Retinal pigment epithelial cell (primary cell): ENCODE results near the gene LARGE1.

Experiments
- DNase-seq: peaks from one replicate; pipeline ENCODE4 v3.0.0-alpha.2; 2010; ENCODE audit warnings: low read depth
- H3K4me3 ChIP-seq: 2 replicates; pipeline ENCODE4 v1.5.1; 2011; ENCODE audit warnings: mild to moderate bottlenecking, low read length, control low read depth, moderate library complexity
- CTCF ChIP-seq: conservative IDR thresholded peaks from 2 replicates; pipeline ENCODE4 v1.5.1; 2011; ENCODE audit warnings: low read depth, low read length, control low read depth, inconsistent platforms

LARGE1 gene

DNA sequence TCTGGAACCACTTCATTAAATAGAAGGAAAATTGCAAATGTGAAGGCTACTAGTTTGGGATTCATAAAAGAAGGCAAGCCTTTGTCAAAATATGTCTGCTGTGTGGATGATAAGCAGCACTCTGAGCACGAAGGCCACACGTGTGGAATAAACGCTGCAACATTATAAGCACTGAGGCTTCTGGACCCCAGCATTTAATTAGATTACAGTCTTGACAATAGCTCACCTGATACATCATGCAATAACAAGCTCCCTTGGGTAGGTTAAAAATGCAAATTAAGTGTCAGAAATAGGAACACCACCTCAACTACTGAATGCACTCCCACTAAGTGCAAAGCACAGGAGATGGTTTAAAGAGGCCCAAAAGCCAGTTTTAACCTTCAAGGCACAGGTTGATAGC, 179.3 kb downstream of the LARGE1 start:
- TF ChIP-seq CTCF: no peak
- no peak for DNase-seq
- no peak overlapping the region for H3K4me3 ChIP-seq

DNA sequence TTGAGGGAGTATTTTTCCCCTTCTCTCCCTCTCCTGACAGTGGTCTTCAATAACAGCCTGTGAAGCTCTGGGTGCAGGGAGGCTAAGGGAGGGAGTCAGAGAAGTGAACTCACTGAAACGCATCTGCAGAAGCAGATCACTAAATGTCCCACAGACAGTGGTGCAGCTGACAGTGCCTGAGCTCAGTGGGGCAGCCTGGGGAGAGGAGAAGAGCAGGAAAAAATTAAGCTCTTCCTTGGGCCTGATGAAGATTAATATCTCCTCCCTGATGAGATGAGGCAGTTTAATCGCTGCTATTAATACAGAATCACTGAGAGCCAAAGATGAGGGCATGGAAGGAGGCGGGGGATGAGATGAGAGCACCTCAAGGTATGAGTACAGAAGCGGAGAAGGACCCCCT, 180.8 kb downstream of the LARGE1 start:
- no peak for DNase-seq
- no peak overlapping the region for H3K4me3 ChIP-seq
- TF ChIP-seq CTCF: no peak

DNA sequence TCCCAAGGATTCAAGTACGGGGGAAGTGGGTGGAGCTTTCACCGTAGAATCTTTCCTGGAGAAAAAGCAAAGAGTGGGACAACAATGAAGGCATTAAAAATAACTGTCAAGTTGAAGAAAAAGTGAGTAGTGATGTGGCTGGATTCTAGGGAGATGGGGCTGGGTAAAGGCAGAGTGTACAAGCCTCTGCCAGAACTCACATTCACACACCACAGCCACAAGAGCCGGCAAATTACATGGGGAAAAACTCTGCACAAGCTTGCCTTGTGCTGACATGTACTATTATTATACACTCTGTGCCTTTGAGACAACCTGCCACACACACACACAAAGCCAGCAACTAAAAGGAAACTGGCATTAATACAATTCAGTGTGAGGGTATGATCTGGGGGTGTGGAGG, 182.6 kb downstream of the LARGE1 start:
- TF ChIP-seq CTCF: no peak
- DNase-seq: no peak
- H3K4me3 ChIP-seq: no peak overlapping the region

- no peak overlapping the region for H3K4me3 ChIP-seq
- no peak for DNase-seq
- TF ChIP-seq CTCF: no peak
Observed at GRCh38 chr22:33735978-33736377, 184.3 kb downstream of the LARGE1 start.

DNA sequence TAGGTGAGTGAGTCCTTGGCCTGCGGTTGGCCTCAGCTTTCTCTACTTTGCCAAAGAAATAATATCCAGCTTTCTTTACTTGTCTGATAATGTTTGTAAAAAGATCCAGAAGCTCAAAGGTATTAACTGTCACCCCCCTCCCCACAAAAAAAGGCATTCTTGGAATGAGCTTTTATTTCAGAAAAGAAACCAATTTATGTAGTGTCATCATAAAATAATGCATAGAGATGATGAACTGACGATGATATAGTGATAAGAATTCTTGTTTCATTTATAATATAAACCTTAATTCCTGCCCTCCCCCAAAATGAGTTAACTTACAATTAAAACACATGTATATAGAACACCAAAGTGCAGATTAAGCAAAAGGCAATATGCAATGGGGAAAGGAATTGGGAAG, 191.4 kb downstream of the LARGE1 start:
- no peak for TF ChIP-seq CTCF
- no peak for DNase-seq
- H3K4me3 ChIP-seq: no peak overlapping the region

DNA sequence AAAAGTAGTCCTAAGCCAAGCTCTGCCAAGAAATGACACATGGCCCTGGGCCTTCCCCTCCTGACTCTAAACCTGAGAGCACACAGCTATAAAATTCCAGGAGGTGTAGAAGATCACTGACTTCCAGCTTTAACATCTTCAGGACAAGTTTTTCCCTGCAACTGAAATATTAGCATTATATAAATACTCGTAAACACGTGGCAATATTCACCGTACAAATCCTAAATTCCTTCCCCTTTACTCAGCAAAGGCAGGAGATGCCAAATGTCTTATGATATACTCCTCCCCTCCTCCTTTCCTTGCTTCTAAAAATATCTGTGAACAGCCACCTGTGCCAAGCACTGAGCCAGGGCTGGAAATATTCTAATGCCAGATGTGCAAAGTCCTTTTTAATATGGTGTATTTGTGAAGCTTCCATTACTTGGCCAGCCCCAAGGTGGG, 194.0 kb downstream of the LARGE1 start:
- TF ChIP-seq CTCF: no peak
- H3K4me3 ChIP-seq: no peak overlapping the region
- peak; percentile 10 for DNase-seq

GRCh38 chr22:33723915-33724314, 196.4 kb downstream of the LARGE1 start:
- DNase-seq: no peak
- TF ChIP-seq CTCF: no peak
- no peak overlapping the region for H3K4me3 ChIP-seq
